B cell (primary cell): ENCODE results near the gene IGLON5. TPM values are rescaled to one million over a fixed set of nuclear protein-coding genes. Genes with fewer than 3 reads are reported as not detected.

Experiments
- ATAC-seq: fragments of 200-7000 bp; cut with Tn5 transposase; one replicate; pipeline ENCODE4 v1.10.0; 2021; ENCODE audit warnings: low read depth, mild to moderate bottlenecking, moderate number of reproducible peaks, moderate library complexity
- CTCF ChIA-PET: fragments of 350-600 bp; sonication (Branson Sonifier 250); formaldehyde crosslinking; loops from one replicate; lab custom pipeline; 2021; ENCODE audit warnings: antibody characterized with exemption, inconsistent platforms; lab: Charles Lee
- POLR2A ChIA-PET: fragments of 350-600 bp; sonication (Branson Sonifier 250); formaldehyde crosslinking; loops from one replicate; lab custom pipeline; 2021; ENCODE audit warnings: antibody characterized with exemption; lab: Charles Lee
- DNase-seq: peaks from one replicate; pipeline ENCODE4 v3.0.0; 2013
- H2AFZ ChIP-seq: 2 replicates; pipeline ENCODE4 v1.6.1; 2012; ENCODE audit warnings: mild to moderate bottlenecking, low read depth, low read length; ENCODE audit not compliant: insufficient read depth, poor library complexity, severe bottlenecking
- H3K27ac ChIP-seq, 2 donors: 1 replicate in 1 of 2; 2 replicates in 1 of 2; pipeline ENCODE4 v1.5.1; 2012 to 2013; ENCODE audit warnings: low read length in 2 of 2, mild to moderate bottlenecking in 2 of 2, moderate library complexity in 1 of 2
- H3K27me3 ChIP-seq, 4 experiments: fragments of 200-600 bp in 1 of 4; sonication (generic) in 1 of 4; replicated peaks in 1 of 4; 1 replicate in 2 of 4; 2 replicates in 2 of 4; pipeline versions ENCODE4 v1.6.1 to v1.7.0; 2013 to 2016; ENCODE audit warnings: low read length in 3 of 4, mild to moderate bottlenecking in 2 of 4, mixed read lengths in 1 of 4, moderate library complexity in 1 of 4; ENCODE audit not compliant: insufficient read depth in 4 of 4, control insufficient read depth in 3 of 4; ENCODE audit errors: control extremely low read depth in 1 of 4
- H3K36me3 ChIP-seq, 2 experiments: replicated peaks in 1 of 2; 1 replicate in 1 of 2; 2 replicates in 1 of 2; pipeline versions ENCODE4 v1.6.1 to v1.7.1; 2013; ENCODE audit warnings: low read length in 1 of 2; ENCODE audit not compliant: insufficient read depth in 2 of 2, control insufficient read depth in 1 of 2; ENCODE audit errors: control extremely low read depth in 1 of 2, extremely low read depth in 1 of 2
- H3K4me1 ChIP-seq, 2 donors: fragments of 200-600 bp in 1 of 2; sonication (generic) in 1 of 2; 1 replicate in 1 of 2; 2 replicates in 1 of 2; pipeline versions ENCODE4 v1.5.1 to v1.6.1; 2013 to 2017; ENCODE audit warnings: low read length in 2 of 2; ENCODE audit not compliant: control insufficient read depth in 2 of 2, insufficient read depth in 2 of 2
- H3K4me2 ChIP-seq: replicated peaks from 2 replicates; pipeline ENCODE3; 2012; ENCODE audit warnings: mild to moderate bottlenecking, low read depth, low read length; ENCODE audit not compliant: poor library complexity, severe bottlenecking
- H3K4me3 ChIP-seq, 5 experiments: fragments of 200-600 bp in 1 of 5; sonication (generic) in 1 of 5; 1 replicate in 3 of 5; 2 replicates in 2 of 5; pipeline versions ENCODE4 v1.5.1 to v1.7.0; 2011 to 2016; ENCODE audit warnings: low read length in 4 of 5, mild to moderate bottlenecking in 4 of 5, low read depth in 2 of 5, control low read depth in 1 of 5, moderate library complexity in 1 of 5; ENCODE audit not compliant: insufficient read depth in 1 of 5; ENCODE audit errors: control extremely low read depth in 1 of 5, extremely low read depth in 1 of 5
- H3K79me2 ChIP-seq: fragments of 200-600 bp; sonication (generic); one replicate; pipeline ENCODE4 v1.6.0; 2016; ENCODE audit warnings: low read length; ENCODE audit not compliant: control insufficient read depth, insufficient read depth
- H3K9ac ChIP-seq: fragments of 200-600 bp; sonication (generic); 2 replicates; pipeline ENCODE4 v1.6.1; 2017; ENCODE audit warnings: mild to moderate bottlenecking, low read length, moderate library complexity
- H3K9me3 ChIP-seq, 3 donors: one replicate each; pipeline versions ENCODE4 v1.6.1 to v1.7.1; 2013; ENCODE audit warnings: low read length in 2 of 3; ENCODE audit not compliant: control insufficient read depth in 2 of 3, insufficient read depth in 1 of 3; ENCODE audit errors: control extremely low read depth in 1 of 3
- H4K20me1 ChIP-seq: 2 replicates; pipeline ENCODE4 v1.6.0; 2012; ENCODE audit warnings: mild to moderate bottlenecking, low read length; ENCODE audit not compliant: insufficient read depth, control insufficient read depth, poor library complexity, severe bottlenecking
- H3K27ac Mint-ChIP-seq: one replicate; pipeline ENCODE4 v1.8.0; 2021; ENCODE audit warnings: mixed read lengths
- H3K27me3 Mint-ChIP-seq: one replicate; pipeline ENCODE4 v1.8.0; 2021; ENCODE audit warnings: mixed read lengths
- H3K4me1 Mint-ChIP-seq: one replicate; pipeline ENCODE4 v1.8.0; 2021; ENCODE audit warnings: mixed read lengths
- H3K4me3 Mint-ChIP-seq: one replicate; pipeline ENCODE4 v1.8.0; 2021; ENCODE audit warnings: mixed read lengths
- H3K9me3 Mint-ChIP-seq: one replicate; pipeline ENCODE4 v1.8.0; 2022; ENCODE audit warnings: mixed read lengths; ENCODE audit not compliant: insufficient read depth
- CTCF ChIP-seq: fragments of 200-600 bp; IDR thresholded peaks from one replicate; pipeline ENCODE4 v1.8.0; 2022; ENCODE audit warnings: antibody characterized with exemption, mild to moderate bottlenecking
- EZH2 ChIP-seq: IDR thresholded peaks from 2 replicates; pipeline ENCODE4 v1.6.1; 2012; ENCODE audit warnings: borderline replicate concordance, low read depth, mild to moderate bottlenecking, moderate library complexity, low read length; ENCODE audit not compliant: insufficient read depth, poor library complexity, severe bottlenecking
- WGBS: methylation state at CpG from one replicate; pipeline ENCODE4 v1.1.5; 2013; ENCODE audit warnings: missing lambda C conversion rate; ENCODE audit not compliant: insufficient coverage; 5-methylcytosine and 5-hydroxymethylcytosine counted together
- intact Hi-C: fragments of 100-400 bp; cut with micrococcal nuclease; formaldehyde crosslinking; loops from one replicate; pipeline ENCODE4 v1.10.0; 2022
- polyA plus RNA-seq: library from polyadenylated mRNA; depleted of rRNA; stranded (reverse); fragments of >200 nt; gene quantifications from 2 replicates; pipeline ENCODE4 v1.2.3, GENCODE V29; 2012
- total RNA-seq, 2 donors: library from RNA; stranded (reverse); fragments of 120-200 nt in 1 of 2; gene quantifications; 1 replicate in 1 of 2; 2 replicates in 1 of 2; pipeline versions ENCODE4 v1.2.3 to v1.2.4, GENCODE V29; 2013 to 2022

The IGLON5 gene
- total and polyA plus RNA-seq, 2 donors (not counting 1 experiment from before 2014, with no cell fraction given): not detected

DNA sequence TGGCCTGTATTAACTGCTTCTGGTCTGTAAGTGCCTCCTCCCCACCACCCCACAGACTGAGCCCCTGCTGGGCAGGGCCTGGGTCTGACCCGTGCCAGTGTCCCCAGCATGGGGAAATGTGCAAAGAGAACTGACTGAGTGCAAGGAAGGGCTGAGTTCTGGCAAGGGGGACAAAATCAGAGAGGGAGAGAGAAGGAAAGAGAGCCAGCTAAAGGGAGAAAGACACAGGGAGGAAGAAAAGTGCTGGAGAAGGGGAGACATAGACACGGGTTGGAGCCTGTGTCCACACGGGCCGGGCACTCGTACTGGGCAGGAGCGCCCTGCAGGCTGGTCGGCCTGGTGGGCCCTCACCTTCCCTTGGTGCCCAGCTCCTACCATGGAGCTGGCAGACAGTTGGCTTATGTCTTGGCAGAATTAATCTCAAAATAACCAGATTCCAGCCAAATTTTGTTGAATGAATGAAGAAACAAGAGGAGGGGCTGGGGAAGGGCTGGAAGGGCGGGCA, 59.8 kb downstream of the IGLON5 start:
- DNase-seq (no peak), ATAC-seq (no peak)
- whole genome bisulfite sequencing: 94% methylated on average over 8 of the region's 8 CpGs
- Histone ChIP-seq H3K27ac (no peak overlapping the region), H3K4me2 (no peak overlapping the region), H3K9ac (no peak overlapping the region), H3K4me3 (no peak overlapping the region), H3K36me3 (no peaks in the 10 kb centered on the region), H3K9me3 (no peaks in the 10 kb centered on the region), H4K20me1 (no peaks in the 10 kb centered on the region), H2AFZ (no peak overlapping the region), H3K27me3 (no peaks in the 10 kb centered on the region), H3K79me2 (peaks cover 6% of the 10 kb centered on the region), H3K4me1 (peaks cover 0 to 25% of the 10 kb centered on the region in 2 donors)
- CTCF ChIA-PET: interaction anchor here (0.9 kb wide), 1 partner anchor 32 kb away, joined by 3 read pairs; no protein-coding TSS in a partner anchor
- Mint-ChIP-seq H3K9me3 (no peaks in the 10 kb centered on the region), H3K4me3 (no peak overlapping the region), H3K27ac (no peak overlapping the region), H3K27me3 (no peaks in the 10 kb centered on the region), H3K4me1 (peaks cover 15% of the 10 kb centered on the region)
- TF ChIP-seq EZH2 (no peak), CTCF (no peak)
- intact Hi-C loops: no loop called here
- POLR2A ChIA-PET: no interaction called here

- DNase-seq: no peak
- no peaks in the 10 kb centered on the region for H3K9me3 ChIP-seq
- H3K4me1 Mint-ChIP-seq: peaks cover 15% of the 10 kb centered on the region
- H4K20me1 ChIP-seq: no peaks in the 10 kb centered on the region
- H3K9me3 Mint-ChIP-seq: no peaks in the 10 kb centered on the region
- ChIA-PET POLR2A (no interaction called here), CTCF (interaction anchor here (0.9 to 1.6 kb wide), 2 partner anchors 32 to 46 kb away, joined by 3 read pairs; partner anchors contain the start of gene SIGLEC10)
- H3K9ac ChIP-seq: no peak overlapping the region
- peak overlapping the region; percentile 38 for H2AFZ ChIP-seq
- intact Hi-C loops: no loop called here
- 82% methylated on average over 18 of the region's 18 CpGs for WGBS
- no peak for ATAC-seq
- peak overlapping the region; percentile 19 for H3K4me2 ChIP-seq
- TF ChIP-seq CTCF: no peak
- no peaks in the 10 kb centered on the region for H3K27me3 ChIP-seq
- no peak overlapping the region for H3K27ac Mint-ChIP-seq
- H3K36me3 ChIP-seq: no peaks in the 10 kb centered on the region
- H3K4me3 ChIP-seq: no peak overlapping the region
- no peaks in the 10 kb centered on the region for H3K27me3 Mint-ChIP-seq
- H3K27ac ChIP-seq: no peak overlapping the region
- peaks cover 0 to 19% of the 10 kb centered on the region in 2 donors for H3K4me1 ChIP-seq
- no peaks in the 10 kb centered on the region for H3K79me2 ChIP-seq
- H3K4me3 Mint-ChIP-seq: no peak overlapping the region
Measured at GRCh38 chr19:51372021-51372648, 60.7 kb downstream of the IGLON5 start.
